Dendritic cell treated with granulocyte-macrophage colony-stimulating factor and Interleukin-4, amounts not matched to agents 40 ng/mL and 50 ng/mL, for 4 days (primary cell): ENCODE measurements around the gene TMEM245.
"Not testable (repeated sequence)": the region's sequence is repeated elsewhere in the genome, so short reads cannot be mapped to it uniquely, and the experiment has no call there.

Experiments used
- H3K27ac Mint-ChIP-seq: one replicate; pipeline ENCODE4 v1.8.0; 2022; ENCODE audit warnings: mild to moderate bottlenecking, mixed read lengths
- H3K27me3 Mint-ChIP-seq: one replicate; pipeline ENCODE4 v1.8.0; 2022; ENCODE audit warnings: mild to moderate bottlenecking, mixed read lengths
- H3K36me3 Mint-ChIP-seq: one replicate; pipeline ENCODE4 v1.8.0; 2022; ENCODE audit warnings: low read depth, mixed read lengths
- H3K4me1 Mint-ChIP-seq: one replicate; pipeline ENCODE4 v1.8.0; 2022; ENCODE audit warnings: low read depth, mixed read lengths
- H3K4me3 Mint-ChIP-seq: one replicate; pipeline ENCODE4 v1.8.0; 2022; ENCODE audit warnings: mild to moderate bottlenecking, moderate library complexity, mixed read lengths
- H3K9me3 Mint-ChIP-seq: one replicate; pipeline ENCODE4 v1.8.0; 2022; ENCODE audit warnings: mixed read lengths
- intact Hi-C: fragments of 100-400 bp; cut with micrococcal nuclease; formaldehyde crosslinking; loops from one replicate; pipeline ENCODE4 v1.15.0; 2022

Gene TMEM245

DNA sequence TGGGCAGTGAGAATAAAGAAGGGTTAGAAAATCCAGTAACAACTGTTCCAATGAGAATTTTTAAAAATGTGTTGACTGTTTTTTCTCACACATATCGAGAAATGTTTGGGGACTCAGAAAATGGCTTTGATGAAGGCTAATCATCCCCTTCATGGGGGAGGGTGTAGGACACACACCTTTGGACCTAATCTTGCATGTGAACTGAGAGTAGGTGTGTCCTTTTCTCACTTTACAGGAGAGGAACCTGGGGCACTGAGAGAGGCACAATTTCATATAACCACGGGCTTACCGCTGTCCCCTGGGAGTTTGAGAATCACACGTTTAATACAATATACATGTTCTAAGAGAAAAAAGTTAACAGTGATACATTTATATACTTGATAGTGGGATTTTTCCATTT, 30.0 kb upstream of the TMEM245 start:
- no peak overlapping the region for H3K4me3 Mint-ChIP-seq
- H3K27me3 Mint-ChIP-seq: peaks cover 18% of the 10 kb centered on the region
- H3K4me1 Mint-ChIP-seq: no peaks in the 10 kb centered on the region
- H3K27ac Mint-ChIP-seq: no peak overlapping the region
- intact Hi-C loops: no loop called here
- H3K9me3 Mint-ChIP-seq: peaks cover 21% of the 10 kb centered on the region
- H3K36me3 Mint-ChIP-seq: no peaks in the 10 kb centered on the region

DNA sequence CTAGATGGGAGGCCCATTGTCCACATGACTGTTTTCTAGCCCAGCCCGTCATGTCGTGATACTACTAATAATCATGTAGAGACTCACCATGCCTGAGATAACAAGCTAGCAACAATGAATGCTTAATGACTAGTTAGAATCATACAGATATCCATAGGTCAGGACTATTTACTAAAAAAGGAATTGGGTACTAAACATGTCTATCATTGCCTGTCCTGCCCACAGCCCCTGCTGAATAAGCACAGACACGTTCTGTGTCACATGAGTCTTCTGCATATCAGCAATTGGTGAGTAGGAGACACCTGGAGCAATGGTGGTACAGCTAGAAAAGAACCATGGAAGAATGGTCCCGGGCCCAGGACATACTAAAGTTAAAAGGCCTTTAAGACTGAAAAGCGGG, 29.3 kb upstream of the TMEM245 start:
- intact Hi-C loops: no loop called here
- peaks cover 19% of the 10 kb centered on the region for H3K9me3 Mint-ChIP-seq
- H3K4me1 Mint-ChIP-seq: peaks cover 4% of the 10 kb centered on the region
- peaks cover 18% of the 10 kb centered on the region for H3K27me3 Mint-ChIP-seq
- H3K36me3 Mint-ChIP-seq: no peaks in the 10 kb centered on the region
- no peak overlapping the region for H3K4me3 Mint-ChIP-seq
- H3K27ac Mint-ChIP-seq: no peak overlapping the region

DNA sequence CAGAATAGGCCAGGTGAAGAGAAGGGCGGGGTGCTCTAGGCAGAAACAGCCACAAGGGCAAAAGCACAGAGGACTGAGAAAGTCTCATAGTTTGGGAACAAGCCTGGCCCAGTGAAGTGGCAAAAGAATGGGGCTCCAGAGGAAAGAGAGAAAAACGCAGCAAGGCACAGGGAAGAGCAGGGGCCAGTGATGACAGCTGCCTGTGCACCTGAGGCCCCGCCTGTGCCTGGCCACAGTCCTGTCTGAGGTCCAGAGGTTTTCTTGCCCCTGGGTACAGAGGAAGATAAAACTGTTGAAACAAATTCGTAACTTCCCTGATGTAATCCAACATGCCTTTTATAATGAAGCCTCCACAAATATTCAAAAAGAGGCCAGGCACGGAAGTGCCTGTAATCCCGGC, 25.3 kb upstream of the TMEM245 start:
- H3K9me3 Mint-ChIP-seq: no peaks in the 10 kb centered on the region
- peaks cover 18% of the 10 kb centered on the region for H3K27me3 Mint-ChIP-seq
- no peak overlapping the region for H3K4me3 Mint-ChIP-seq
- intact Hi-C loops: no loop called here
- no peaks in the 10 kb centered on the region for H3K36me3 Mint-ChIP-seq
- H3K27ac Mint-ChIP-seq: no peak overlapping the region
- peaks cover 8% of the 10 kb centered on the region for H3K4me1 Mint-ChIP-seq

DNA sequence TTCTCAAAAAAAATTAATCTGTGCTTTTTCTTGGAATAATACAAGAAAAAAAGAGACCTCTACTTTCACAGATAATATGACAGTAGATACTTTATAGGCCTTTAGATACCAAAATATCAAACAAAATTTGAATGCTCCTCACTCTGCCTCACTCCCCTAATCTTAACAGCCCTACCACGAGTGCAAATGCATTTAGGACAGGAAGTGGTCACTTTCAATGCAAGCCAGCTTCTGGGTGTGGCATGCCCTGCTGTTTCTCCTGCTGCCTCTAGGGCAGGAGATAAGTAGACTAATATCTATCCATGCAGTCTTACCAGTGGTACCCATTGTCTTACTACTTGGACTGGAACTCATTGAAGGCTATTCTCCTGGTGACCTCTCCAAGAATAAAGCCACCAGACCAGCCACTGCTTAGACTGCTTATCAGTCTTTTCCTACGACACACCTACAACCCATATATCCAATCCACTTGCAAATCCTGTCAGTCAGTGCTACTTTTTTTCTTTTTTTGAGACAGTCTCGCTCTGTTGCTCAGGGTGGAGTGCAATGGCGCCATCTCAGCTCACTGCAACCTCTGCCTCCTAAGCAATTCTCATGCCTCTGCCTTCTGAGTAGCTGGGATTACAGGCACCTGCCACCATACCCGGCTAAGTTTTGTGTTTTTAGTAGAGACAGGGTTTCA, 24.3 kb upstream of the TMEM245 start:
- intact Hi-C loops: no loop called here
- no peaks in the 10 kb centered on the region for H3K9me3 Mint-ChIP-seq
- H3K36me3 Mint-ChIP-seq: no peaks in the 10 kb centered on the region
- peaks cover 8% of the 10 kb centered on the region for H3K4me1 Mint-ChIP-seq
- H3K27me3 Mint-ChIP-seq: peaks cover 18% of the 10 kb centered on the region
- H3K27ac Mint-ChIP-seq: no peak overlapping the region
- H3K4me3 Mint-ChIP-seq: no peak overlapping the region

DNA sequence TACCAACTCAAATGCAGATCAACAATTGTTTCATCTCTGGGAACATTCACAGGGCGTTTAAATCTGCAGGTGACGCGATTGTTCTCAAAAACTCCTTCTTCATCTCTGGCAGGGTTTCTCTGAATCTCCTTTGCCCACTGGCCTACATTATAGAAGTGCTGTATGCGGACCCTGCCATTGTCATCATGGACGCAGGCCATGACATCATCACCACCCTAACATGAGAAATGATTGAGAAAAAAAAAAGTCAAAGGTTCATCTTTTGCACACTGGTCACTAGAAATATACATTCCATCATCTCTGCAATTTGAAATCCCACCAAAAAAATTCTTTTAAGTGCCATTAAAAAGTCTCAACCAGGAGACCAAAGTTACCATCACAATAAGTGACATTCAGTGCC, 21.6 kb upstream of the TMEM245 start:
- H3K4me1 Mint-ChIP-seq: peaks cover 8% of the 10 kb centered on the region

DNA sequence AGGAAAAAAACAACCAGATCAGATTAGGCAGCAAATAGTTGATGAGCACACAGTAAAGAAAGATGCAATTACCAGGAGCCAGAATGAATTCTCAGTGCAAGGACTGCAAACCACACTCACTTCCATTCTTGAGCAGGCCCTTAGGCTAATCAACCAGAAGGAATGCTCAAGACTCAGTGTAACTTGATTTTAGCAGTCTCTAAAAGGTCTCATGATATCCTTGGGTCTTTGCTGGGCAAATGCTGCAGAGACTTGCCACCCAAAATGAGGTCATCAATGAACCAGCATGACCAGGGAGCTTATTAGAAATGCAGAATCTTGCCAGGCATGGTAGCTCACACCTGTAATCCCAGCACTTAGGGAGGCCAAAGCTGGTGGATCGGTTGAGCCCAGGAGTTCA, 20.1 kb upstream of the TMEM245 start:
- no peaks in the 10 kb centered on the region for H3K9me3 Mint-ChIP-seq
- no peaks in the 10 kb centered on the region for H3K36me3 Mint-ChIP-seq
- H3K4me3 Mint-ChIP-seq: no peak overlapping the region
- H3K27me3 Mint-ChIP-seq: peaks cover 10% of the 10 kb centered on the region
- H3K27ac Mint-ChIP-seq: no peak overlapping the region
- intact Hi-C loops: no loop called here
- H3K4me1 Mint-ChIP-seq: peaks cover 8% of the 10 kb centered on the region

More for the DNA sequence above, 21.6 kb upstream of the TMEM245 start:
- H3K9me3 Mint-ChIP-seq: no peaks in the 10 kb centered on the region
- no peak overlapping the region for H3K27ac Mint-ChIP-seq
- no peaks in the 10 kb centered on the region for H3K36me3 Mint-ChIP-seq
- peaks cover 19% of the 10 kb centered on the region for H3K27me3 Mint-ChIP-seq
- intact Hi-C loops: no loop called here
- H3K4me3 Mint-ChIP-seq: no peak overlapping the region

DNA sequence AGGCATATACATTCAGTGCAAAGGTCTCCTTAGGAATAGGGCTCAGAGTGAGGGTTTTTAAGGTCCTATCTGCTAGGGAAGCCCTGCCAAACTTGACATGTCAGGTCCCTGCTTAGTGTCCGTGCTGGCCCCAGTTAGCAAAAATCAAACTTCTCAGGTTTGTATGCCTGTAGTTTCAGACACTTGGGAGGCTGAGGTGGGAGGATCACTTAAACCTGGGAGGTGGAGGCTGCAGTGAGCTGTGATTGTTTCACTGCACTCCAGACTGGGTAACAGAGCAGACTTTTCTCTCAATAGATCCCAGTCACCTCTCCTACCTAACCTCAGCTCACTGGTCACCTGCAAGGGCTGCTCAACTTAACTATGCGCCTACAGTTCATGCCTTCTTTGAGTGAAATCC, 18.7 kb upstream of the TMEM245 start:
- Mint-ChIP-seq H3K36me3 (no peaks in the 10 kb centered on the region), H3K9me3 (no peaks in the 10 kb centered on the region), H3K4me1 (no peaks in the 10 kb centered on the region), H3K4me3 (no peak overlapping the region), H3K27ac (no peak overlapping the region), H3K27me3 (peaks cover 6% of the 10 kb centered on the region)
- intact Hi-C loops: no loop called here

DNA sequence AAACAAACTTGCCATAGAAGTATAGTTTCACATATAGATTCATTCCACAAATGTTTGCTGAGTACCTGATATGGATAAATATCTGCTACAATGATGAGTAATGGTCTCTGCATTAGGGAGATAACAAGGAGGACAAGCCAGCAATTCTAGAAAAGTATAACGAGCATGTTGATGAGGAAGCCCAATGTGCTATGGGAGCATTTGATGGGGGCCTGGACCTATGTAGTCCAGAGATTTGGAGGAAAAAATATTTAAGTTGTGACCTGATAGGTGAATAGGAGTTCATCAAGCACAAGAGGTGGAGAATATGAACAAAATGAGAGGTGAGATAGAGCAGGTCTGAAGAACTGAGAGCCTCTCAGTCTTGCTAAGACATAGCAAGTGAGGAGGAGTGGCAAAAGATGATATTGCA, 14.4 kb upstream of the TMEM245 start:
- no peaks in the 10 kb centered on the region for H3K4me1 Mint-ChIP-seq
- no peaks in the 10 kb centered on the region for H3K9me3 Mint-ChIP-seq
- no peak overlapping the region for H3K27ac Mint-ChIP-seq
- intact Hi-C loops: no loop called here
- peaks cover 2% of the 10 kb centered on the region for H3K27me3 Mint-ChIP-seq
- H3K4me3 Mint-ChIP-seq: no peak overlapping the region
- no peaks in the 10 kb centered on the region for H3K36me3 Mint-ChIP-seq

DNA sequence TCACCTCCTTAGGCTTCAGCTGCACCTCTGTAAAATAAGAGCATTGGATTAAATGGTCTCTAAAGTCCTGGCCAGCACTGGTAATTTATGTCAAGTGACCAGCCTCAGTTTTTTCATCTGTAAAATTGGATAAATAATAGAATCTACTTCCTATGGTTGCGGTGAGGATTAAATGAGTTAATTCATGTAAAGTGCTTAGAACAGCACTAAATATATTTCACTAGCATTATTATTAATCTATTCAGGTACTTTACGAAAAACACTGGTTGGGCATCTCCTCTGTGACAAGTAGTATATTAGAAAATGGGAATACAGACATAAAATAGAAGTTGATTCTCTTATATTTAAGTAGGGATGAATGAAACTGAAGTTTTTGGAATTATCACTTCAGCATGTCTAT, 13.8 kb upstream of the TMEM245 start:
- H3K36me3 Mint-ChIP-seq: no peaks in the 10 kb centered on the region

DNA sequence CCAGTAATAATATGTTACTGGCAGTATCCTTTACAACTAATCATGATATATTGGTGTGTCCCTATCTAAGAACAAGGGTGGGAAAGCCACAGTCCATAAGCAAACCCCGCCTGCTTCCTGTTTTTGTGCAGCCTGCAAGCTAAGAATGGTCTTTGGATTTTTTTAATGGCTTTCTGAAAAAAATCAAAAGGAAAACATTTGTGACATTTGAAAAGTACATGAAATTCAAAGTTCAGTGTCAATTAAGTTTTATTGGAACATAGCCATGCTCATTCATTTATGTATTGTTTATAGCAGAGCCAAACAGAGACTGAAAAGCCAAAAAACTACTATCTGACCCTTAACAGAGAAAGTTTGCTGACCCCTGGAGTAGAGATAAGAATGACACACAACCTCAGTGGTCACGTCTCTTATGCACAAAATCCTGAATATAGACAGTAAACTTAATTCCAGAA, 12.8 kb upstream of the TMEM245 start:
- Mint-ChIP-seq H3K36me3 (no peaks in the 10 kb centered on the region), H3K27ac (no peak overlapping the region), H3K4me1 (no peaks in the 10 kb centered on the region), H3K9me3 (no peaks in the 10 kb centered on the region), H3K4me3 (no peak overlapping the region), H3K27me3 (no peaks in the 10 kb centered on the region)
- intact Hi-C loops: no loop called here

More for the DNA sequence above, 13.8 kb upstream of the TMEM245 start:
- H3K27me3 Mint-ChIP-seq: peaks cover 2% of the 10 kb centered on the region
- H3K4me1 Mint-ChIP-seq: no peaks in the 10 kb centered on the region
- H3K4me3 Mint-ChIP-seq: no peak overlapping the region
- H3K27ac Mint-ChIP-seq: no peak overlapping the region
- no peaks in the 10 kb centered on the region for H3K9me3 Mint-ChIP-seq
- intact Hi-C loops: no loop called here

DNA sequence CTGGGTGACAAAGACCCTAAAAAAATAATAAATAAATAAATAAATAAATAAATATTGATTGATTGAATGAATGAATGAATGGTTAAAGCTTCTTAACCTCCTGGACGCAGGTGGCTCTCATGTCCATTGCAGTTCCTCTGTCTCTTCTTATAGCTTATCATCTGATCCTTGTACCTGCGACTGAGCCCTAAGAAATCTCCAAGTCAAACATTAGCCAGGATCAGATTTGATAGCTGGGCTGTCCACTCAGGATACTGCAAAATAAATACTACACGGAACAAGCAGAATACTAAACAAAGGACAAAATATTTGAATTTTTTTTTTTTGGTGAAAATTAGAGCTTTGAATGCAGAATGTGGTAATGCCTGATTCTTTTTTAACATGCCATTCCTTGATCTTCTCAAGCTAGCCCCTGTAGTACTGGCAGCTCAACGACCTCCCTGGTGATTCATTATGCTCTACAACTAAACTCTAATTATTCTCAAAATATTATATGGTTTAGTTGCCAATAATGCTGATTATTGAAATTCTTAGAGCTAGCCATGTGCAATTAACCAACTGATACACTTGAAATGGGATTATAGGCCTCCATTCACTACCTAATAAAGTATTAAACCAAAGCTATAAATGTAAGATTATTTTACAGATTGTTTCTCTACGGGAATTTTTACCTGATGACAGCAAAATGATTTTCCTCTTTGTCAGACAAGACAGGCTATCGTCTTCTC, 9.9 kb upstream of the TMEM245 start:
- Mint-ChIP-seq H3K27ac (no peak overlapping the region), H3K4me3 (no peak overlapping the region), H3K27me3 (no peaks in the 10 kb centered on the region), H3K4me1 (no peaks in the 10 kb centered on the region), H3K9me3 (no peaks in the 10 kb centered on the region), H3K36me3 (no peaks in the 10 kb centered on the region)
- intact Hi-C loops: no loop called here

DNA sequence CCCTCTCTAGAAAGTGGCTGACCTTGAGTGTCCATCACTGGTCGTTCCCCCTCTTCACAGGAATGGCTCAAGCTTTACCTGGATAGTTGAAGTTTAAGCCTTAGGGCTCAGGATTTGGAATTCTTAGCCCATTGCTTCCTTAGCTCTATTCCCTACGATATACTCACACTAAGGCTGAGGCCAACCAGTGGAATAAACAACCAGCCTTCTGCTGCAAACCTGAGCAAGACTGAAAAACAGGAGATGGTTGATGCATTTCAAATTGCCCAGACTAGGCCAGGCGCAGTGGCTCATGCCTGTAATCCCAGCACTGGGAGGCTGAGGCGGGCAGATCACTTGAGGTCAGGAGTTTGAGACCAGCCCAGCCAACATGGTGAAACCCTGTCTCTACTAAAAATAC, 6.9 kb upstream of the TMEM245 start:
- H3K27ac Mint-ChIP-seq, H3K36me3 Mint-ChIP-seq, H3K27me3 Mint-ChIP-seq, intact Hi-C loops, H3K9me3 Mint-ChIP-seq, H3K4me3 Mint-ChIP-seq: not testable (repeated sequence)
- peaks cover 16% of the 10 kb centered on the region for H3K4me1 Mint-ChIP-seq

DNA sequence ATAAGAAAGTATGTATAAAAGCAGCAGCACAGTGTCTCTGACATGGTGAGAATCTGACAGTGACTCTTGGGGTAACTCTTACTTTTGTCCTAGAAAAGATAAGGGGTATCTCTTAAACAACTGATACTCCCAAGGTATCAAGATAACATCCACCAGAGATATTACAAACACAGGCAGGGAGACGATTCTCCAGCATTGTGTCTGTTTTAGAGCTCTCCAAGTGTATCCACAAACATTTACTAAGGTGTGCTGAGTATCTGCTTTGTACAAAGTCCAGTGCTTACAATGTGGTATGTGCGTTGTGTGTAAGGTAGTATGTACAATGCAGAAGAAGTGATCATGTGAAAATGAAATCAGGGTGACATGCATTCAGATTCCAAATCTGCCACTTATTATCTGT, 4.4 kb upstream of the TMEM245 start:
- H3K27ac Mint-ChIP-seq: no peak overlapping the region
- no peak overlapping the region for H3K4me3 Mint-ChIP-seq
- intact Hi-C loops: loop anchor here (5.0 kb wide), 1 partner anchor 102 kb away; no protein-coding TSS in a partner anchor
- H3K36me3 Mint-ChIP-seq: peaks cover 6% of the 10 kb centered on the region
- H3K27me3 Mint-ChIP-seq: no peaks in the 10 kb centered on the region
- peaks cover 16% of the 10 kb centered on the region for H3K4me1 Mint-ChIP-seq
- H3K9me3 Mint-ChIP-seq: no peaks in the 10 kb centered on the region

DNA sequence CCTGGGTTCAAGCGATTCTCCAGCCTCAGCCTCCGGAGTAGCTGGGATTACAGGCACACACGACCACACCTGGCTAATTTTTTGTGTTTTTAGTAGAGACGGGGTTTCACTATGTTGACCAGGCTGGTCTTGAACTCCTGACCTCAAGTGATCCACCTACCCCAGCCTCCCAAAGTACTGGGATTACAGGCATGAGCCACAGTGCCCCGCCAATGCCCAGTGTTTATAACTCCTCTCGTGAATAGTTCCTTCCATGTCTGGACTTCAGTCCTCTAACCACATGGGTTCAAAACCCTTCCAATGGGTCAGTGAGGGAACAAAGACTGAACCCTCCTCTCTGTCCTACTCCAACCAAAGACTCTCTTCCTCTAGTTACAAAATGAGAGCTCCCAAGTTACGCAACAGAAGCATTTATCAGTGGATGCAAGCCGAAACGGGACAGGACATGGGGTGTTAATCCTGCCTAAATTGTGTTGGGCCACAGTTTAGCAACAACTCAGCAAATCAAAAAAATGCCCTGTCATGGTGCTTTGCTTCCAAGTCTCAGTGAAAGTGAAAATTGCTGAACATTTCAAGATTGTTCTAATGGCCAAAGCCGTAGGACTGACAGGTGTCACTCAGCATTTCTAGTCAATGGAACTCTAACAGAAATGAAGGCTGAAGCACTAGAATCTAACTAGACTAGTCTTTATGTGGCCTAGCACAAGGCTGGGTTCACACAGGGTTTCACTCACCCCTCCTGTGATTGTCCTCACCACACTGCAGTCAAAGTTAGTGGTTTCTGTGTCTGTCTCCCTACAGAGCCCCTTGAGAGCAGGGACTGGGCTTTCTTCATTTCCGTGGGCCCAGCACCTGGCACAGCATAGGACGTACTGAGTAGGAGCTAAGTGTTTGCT, 3.2 kb upstream of the TMEM245 start:
- Mint-ChIP-seq H3K36me3 (peaks cover 10% of the 10 kb centered on the region), H3K9me3 (no peaks in the 10 kb centered on the region), H3K27ac (peak overlapping the region; percentile 68), H3K4me3 (peak overlapping the region; percentile 23), H3K4me1 (peaks cover 26% of the 10 kb centered on the region), H3K27me3 (no peaks in the 10 kb centered on the region)
- intact Hi-C loops: loop anchor here (5.0 kb wide), 1 partner anchor 101 kb away; no protein-coding TSS in a partner anchor
